AG04450 (cell line): Measurements from ENCODE around the gene RPTOR. TPM values are rescaled to one million over a fixed set of nuclear protein-coding genes. Genes with fewer than 3 reads are reported as not detected.

Experiments used
- CTCF ChIA-PET: fragments of 300-600, 350-600 bp; formaldehyde crosslinking; extraction: SDS; loops from one replicate; lab custom pipeline; 2022; ENCODE audit warnings: antibody characterized with exemption, inconsistent platforms; lab: Charles Lee
- POLR2A ChIA-PET: fragments of 350-600 bp; formaldehyde crosslinking; extraction: SDS; loops from one replicate; lab custom pipeline; 2021; ENCODE audit warnings: antibody characterized with exemption, inconsistent platforms; lab: Yijun Ruan, JAX
- DNase-seq: peaks from one replicate; pipeline ENCODE4 v3.0.0-alpha.2; 2011; ENCODE audit warnings: low read depth, low spot score
- H3K27ac ChIP-seq: one replicate; pipeline ENCODE4 v1.5.1; 2012; ENCODE audit warnings: low read depth, low read length, control low read depth
- H3K27me3 ChIP-seq: one replicate; pipeline ENCODE4 v1.6.0; 2012; ENCODE audit warnings: low read length; ENCODE audit not compliant: control insufficient read depth, insufficient read depth
- H3K4me3 ChIP-seq: 2 replicates; pipeline ENCODE4 v1.5.1; 2011; ENCODE audit warnings: mild to moderate bottlenecking, low read depth, low read length, control low read depth
- H3K9me3 ChIP-seq: 2 replicates; pipeline ENCODE4 v1.5.1; 2012; ENCODE audit warnings: low read length; ENCODE audit not compliant: control insufficient read depth, insufficient read depth
- polyA plus RNA-seq: library from polyadenylated mRNA; depleted of rRNA; stranded (reverse); fragments of >200 nt; gene quantifications from 2 replicates; pipeline ENCODE4 v1.2.3, GENCODE V29; 2011
- TF ChIP-seq, protein P1 (sequence below): IDR thresholded peaks from 2 replicates; pipeline ENCODE4 v1.5.1; 2011; ENCODE audit warnings: low read depth, low read length, control low read depth, inconsistent platforms

Gene RPTOR
- polyA plus RNA-seq, 1 experiment, result 6.2 TPM

DNA sequence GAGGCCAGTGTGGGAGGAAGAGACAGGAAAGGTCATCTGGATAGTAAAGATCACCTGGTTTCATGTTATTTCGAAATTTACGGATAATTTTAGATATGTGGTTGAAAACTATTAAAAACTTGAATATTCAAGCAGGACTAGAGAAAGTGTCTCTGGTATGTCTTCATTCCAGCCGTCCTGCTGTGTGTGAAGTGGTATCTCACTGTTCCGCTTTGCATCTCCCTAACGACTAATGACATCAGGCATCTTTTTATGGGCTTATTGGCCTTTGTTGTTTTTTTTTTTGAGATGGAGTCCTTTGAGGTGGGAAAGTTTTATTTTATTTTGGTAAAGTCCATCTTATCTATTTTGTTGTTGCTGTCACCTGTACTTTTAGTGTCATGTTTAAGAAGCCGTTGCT lies 232.6 kb downstream of the RPTOR start:
- H3K9me3 ChIP-seq, result peaks cover 8% of the 10 kb centered on the region; the same call in 1 of the 2 replicates
- no peak overlapping the region for H3K4me3 ChIP-seq
- CTCF ChIA-PET, result interaction anchor here (1.0 kb wide), 1 partner anchor 202 kb away, joined by 3 read pairs; no protein-coding TSS in a partner anchor
- TF ChIP-seq, protein P1, sequence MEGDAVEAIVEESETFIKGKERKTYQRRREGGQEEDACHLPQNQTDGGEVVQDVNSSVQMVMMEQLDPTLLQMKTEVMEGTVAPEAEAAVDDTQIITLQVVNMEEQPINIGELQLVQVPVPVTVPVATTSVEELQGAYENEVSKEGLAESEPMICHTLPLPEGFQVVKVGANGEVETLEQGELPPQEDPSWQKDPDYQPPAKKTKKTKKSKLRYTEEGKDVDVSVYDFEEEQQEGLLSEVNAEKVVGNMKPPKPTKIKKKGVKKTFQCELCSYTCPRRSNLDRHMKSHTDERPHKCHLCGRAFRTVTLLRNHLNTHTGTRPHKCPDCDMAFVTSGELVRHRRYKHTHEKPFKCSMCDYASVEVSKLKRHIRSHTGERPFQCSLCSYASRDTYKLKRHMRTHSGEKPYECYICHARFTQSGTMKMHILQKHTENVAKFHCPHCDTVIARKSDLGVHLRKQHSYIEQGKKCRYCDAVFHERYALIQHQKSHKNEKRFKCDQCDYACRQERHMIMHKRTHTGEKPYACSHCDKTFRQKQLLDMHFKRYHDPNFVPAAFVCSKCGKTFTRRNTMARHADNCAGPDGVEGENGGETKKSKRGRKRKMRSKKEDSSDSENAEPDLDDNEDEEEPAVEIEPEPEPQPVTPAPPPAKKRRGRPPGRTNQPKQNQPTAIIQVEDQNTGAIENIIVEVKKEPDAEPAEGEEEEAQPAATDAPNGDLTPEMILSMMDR, result no peak
- H3K27me3 ChIP-seq, result no peaks in the 10 kb centered on the region
- DNase-seq, result no peak
- H3K27ac ChIP-seq, result no peak overlapping the region
- POLR2A ChIA-PET, result no interaction called here

DNA sequence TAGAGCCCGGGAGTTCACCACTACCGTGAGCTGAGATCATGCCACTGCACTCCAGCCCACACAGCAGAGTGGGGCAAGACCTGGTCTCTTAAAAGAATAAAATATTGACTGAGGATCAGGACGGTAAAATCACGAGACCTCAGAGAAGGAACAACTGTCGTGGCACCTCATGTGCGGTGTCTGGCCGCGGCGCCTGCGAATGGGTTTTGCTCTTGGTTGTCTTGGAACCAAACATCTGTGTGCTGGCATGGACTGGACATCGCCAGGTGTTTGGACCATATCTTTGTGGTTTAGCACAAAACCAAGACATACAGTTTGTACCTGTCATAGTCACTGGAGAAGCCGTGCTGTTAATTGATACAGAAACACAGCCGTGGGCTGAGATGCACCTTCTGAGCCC lies 234.1 kb downstream of the RPTOR start:
- ChIA-PET POLR2A (no interaction called here), CTCF (no interaction called here)
- peaks cover 8% of the 10 kb centered on the region; the same call in 1 of the 2 replicates for H3K9me3 ChIP-seq
- H3K27ac ChIP-seq, result no peak overlapping the region
- no peak for DNase-seq
- TF ChIP-seq, protein P1, result no peak
- H3K27me3 ChIP-seq, result no peaks in the 10 kb centered on the region
- H3K4me3 ChIP-seq, result no peak overlapping the region

DNA sequence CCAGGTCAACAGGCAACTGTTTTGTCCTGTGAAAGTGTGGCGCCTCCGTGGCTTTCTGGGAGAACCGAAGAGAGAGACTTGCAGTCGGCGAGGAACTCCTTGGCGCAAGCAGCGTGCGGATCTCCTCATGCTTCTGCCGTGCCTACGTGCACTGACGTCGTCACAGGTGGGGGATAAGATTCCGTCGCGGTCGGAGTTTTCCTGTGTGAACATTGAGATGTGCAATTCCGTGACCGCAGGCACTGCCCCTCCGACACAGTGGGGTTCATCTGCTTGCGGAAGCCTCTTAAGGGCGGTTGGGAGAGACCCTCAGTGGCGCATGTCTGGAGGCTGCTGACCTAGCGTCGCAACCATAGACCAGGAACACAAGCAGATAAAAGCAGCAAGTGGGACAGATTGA lies 234.7 kb downstream of the RPTOR start:
- H3K27ac ChIP-seq, result no peak overlapping the region

DNA sequence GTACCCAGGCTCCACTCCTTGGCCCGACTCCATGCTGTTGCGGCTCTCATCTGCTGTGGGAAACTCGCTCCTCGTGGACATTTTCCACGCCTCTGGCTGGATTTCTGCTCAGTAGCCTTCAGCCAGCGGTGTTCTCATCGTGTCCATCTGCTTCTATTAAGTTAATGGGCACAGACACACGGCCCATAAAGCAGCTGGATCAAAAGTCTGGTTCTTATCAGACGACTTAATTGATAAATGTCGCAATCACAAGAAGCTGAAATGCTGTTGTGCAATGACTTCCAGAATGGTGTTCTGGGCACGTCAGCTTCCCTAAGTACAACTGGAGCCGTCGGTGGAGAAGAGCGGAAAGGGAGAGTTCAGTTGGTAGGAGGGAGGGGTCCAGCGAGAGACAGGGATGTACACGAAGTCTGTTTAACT lies 235.3 kb downstream of the RPTOR start:
- no peak overlapping the region for H3K4me3 ChIP-seq
- CTCF ChIA-PET, result no interaction called here
- no peak for DNase-seq
- POLR2A ChIA-PET, result no interaction called here
- no peak overlapping the region for H3K27ac ChIP-seq
- no peaks in the 10 kb centered on the region for H3K27me3 ChIP-seq
- TF ChIP-seq, protein P1, result no peak
- H3K9me3 ChIP-seq, result peaks cover 8% of the 10 kb centered on the region; the same call in 1 of the 2 replicates

More for the DNA sequence above, 234.7 kb downstream of the RPTOR start:
- ChIA-PET POLR2A (no interaction called here), CTCF (no interaction called here)
- H3K9me3 ChIP-seq, result peaks cover 8% of the 10 kb centered on the region; the same call in 1 of the 2 replicates
- no peaks in the 10 kb centered on the region for H3K27me3 ChIP-seq
- no peak overlapping the region for H3K4me3 ChIP-seq
- DNase-seq, result no peak
- TF ChIP-seq, protein P1, result no peak

DNA sequence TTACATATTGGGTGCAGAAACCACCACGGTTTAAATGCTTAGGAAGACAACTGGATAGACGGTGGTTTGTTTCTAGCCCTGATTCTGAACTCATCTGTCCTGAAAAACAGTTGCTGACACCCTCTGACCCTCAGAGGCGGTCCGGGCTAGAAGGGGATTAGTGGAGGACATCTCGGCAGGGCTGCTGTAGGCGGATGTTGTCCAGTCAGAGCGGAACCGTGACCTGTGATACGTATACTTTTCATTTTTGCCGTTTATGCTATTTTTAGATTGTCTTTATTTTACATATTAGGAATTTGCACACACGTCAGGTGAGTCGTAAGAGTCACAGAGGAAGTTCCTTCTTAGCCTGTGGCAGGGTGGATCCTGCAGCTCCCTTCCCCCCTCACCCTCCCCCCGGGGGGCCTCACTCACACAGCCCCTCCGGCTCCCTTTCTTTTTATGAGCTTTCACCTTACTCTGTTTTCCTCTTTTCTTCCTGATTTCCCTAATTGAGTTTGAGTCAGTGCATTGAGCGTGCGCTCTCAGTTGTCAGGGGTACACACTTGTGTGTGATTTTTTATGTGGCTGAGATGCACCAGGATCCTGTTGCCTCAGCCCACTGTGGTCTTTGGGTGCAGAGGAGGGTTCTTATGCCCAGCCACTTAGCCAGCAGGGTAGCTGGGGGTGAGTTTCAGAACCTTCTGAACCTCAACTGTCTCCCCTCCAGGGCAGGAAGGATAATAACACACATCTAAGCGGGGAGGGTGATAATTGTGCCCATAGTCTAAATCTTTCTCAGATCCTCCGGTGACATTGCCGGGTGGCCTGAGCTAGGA lies 236.0 kb downstream of the RPTOR start:
- no peak overlapping the region for H3K27ac ChIP-seq
- TF ChIP-seq, protein P1, result no peak
- POLR2A ChIA-PET, result no interaction called here

More for the DNA sequence above, 236.0 kb downstream of the RPTOR start:
- peaks cover 8% of the 10 kb centered on the region; the same call in 1 of the 2 replicates for H3K9me3 ChIP-seq
- CTCF ChIA-PET, result no interaction called here
- H3K4me3 ChIP-seq, result no peak overlapping the region
- H3K27me3 ChIP-seq, result no peaks in the 10 kb centered on the region
- DNase-seq, result no peak
